HG02885 (cell line): ENCODE data around the gene BCLAF3.

ENCODE experiments used
- ATAC-seq: cut with Tn5 transposase; IDR thresholded peaks from one replicate; pipeline ENCODE4 v1.9.1; 2021; ENCODE audit warnings: mild to moderate bottlenecking; ENCODE audit not compliant: unreplicated experiment, poor library complexity

Gene BCLAF3

GRCh38 chrX:19972984-19973383 is 17.9 kb downstream of the BCLAF3 start:
- ATAC-seq = no peak

- ATAC-seq = no peak
Observed at GRCh38 chrX:19968276-19968675, 22.6 kb downstream of the BCLAF3 start.

- no peak for ATAC-seq
Observed at GRCh38 chrX:19966056-19966455, 24.8 kb downstream of the BCLAF3 start.

- peak; percentile 90 for ATAC-seq
Observed at GRCh38 chrX:19964017-19964710, 26.7 kb downstream of the BCLAF3 start.

- no peak for ATAC-seq
Observed at GRCh38 chrX:19960913-19961312, 29.9 kb downstream of the BCLAF3 start.

- no peak for ATAC-seq
Observed at GRCh38 chrX:19958552-19959486, 32.0 kb downstream of the BCLAF3 start.

GRCh38 chrX:19956923-19957322 is 33.9 kb downstream of the BCLAF3 start:
- no peak for ATAC-seq

GRCh38 chrX:19956306-19956705 is 34.6 kb downstream of the BCLAF3 start:
- ATAC-seq = no peak

- ATAC-seq = no peak
Observed at GRCh38 chrX:19955306-19955705, 35.6 kb downstream of the BCLAF3 start.

GRCh38 chrX:19954335-19955096 is 36.3 kb downstream of the BCLAF3 start:
- no peak for ATAC-seq

GRCh38 chrX:19953145-19953544 is 37.7 kb downstream of the BCLAF3 start:
- no peak for ATAC-seq

- no peak for ATAC-seq
Observed at GRCh38 chrX:19949340-19949739, 41.5 kb downstream of the BCLAF3 start.

GRCh38 chrX:19947612-19948011 is 43.2 kb downstream of the BCLAF3 start:
- no peak for ATAC-seq
